KMS-11 (cell line): ENCODE measurements around the gene FOXP4.

ENCODE experiments used
- H2AFZ ChIP-seq: fragments of 200-600 bp; sonication (generic); 2 replicates; pipeline ENCODE4 v1.6.1; 2016; ENCODE audit warnings: antibody characterized with exemption, mixed run types, low read depth
- H3K27ac ChIP-seq: fragments of 200-600 bp; sonication (generic); 2 replicates; pipeline ENCODE4 v1.6.1; 2016; ENCODE audit warnings: mild to moderate bottlenecking, mixed run types
- H3K27me3 ChIP-seq: fragments of 200-600 bp; sonication (generic); 2 replicates; pipeline ENCODE4 v1.6.1; 2017; ENCODE audit warnings: mild to moderate bottlenecking, low read depth, mixed run types, moderate library complexity; ENCODE audit not compliant: insufficient read depth
- H3K36me3 ChIP-seq: fragments of 200-600 bp; sonication (generic); 2 replicates; pipeline ENCODE4 v1.6.1; 2017; ENCODE audit warnings: mild to moderate bottlenecking, mixed run types; ENCODE audit not compliant: insufficient read depth
- H3K4me1 ChIP-seq: fragments of 200-600 bp; sonication (generic); 2 replicates; pipeline ENCODE4 v1.6.1; 2016; ENCODE audit warnings: mild to moderate bottlenecking, low read depth, mixed run types; ENCODE audit not compliant: poor library complexity, severe bottlenecking
- H3K4me2 ChIP-seq: fragments of 200-600 bp; sonication (generic); 2 replicates; pipeline ENCODE4 v1.7.0; 2016; ENCODE audit warnings: mild to moderate bottlenecking, mixed run types
- H3K4me3 ChIP-seq: fragments of 200-600 bp; sonication (generic); IDR thresholded peaks from 2 replicates; pipeline ENCODE4 v1.6.1; 2017; ENCODE audit warnings: low read depth, low read length, mixed read lengths; ENCODE audit not compliant: insufficient read depth
- H3K79me2 ChIP-seq: fragments of 200-600 bp; sonication (generic); 2 replicates; pipeline ENCODE4 v1.6.1; 2016; ENCODE audit warnings: low read depth, mixed run types; ENCODE audit not compliant: insufficient read depth
- H3K9ac ChIP-seq: fragments of 200-600 bp; sonication (generic); 2 replicates; pipeline ENCODE4 v1.6.1; 2016; ENCODE audit warnings: mild to moderate bottlenecking, mixed run types
- H4K20me1 ChIP-seq: fragments of 200-600 bp; sonication (generic); 2 replicates; pipeline ENCODE4 v1.6.1; 2016; ENCODE audit warnings: mild to moderate bottlenecking, mixed run types; ENCODE audit not compliant: insufficient read depth
- TF ChIP-seq, protein P1 (sequence below): fragments of 200-600 bp; sonication (generic); conservative IDR thresholded peaks from 2 replicates; pipeline ENCODE4 v1.6.1; 2017; ENCODE audit warnings: low read depth, mild to moderate bottlenecking, antibody characterized with exemption, low read length, moderate library complexity, mixed read lengths

FOXP4 gene

DNA sequence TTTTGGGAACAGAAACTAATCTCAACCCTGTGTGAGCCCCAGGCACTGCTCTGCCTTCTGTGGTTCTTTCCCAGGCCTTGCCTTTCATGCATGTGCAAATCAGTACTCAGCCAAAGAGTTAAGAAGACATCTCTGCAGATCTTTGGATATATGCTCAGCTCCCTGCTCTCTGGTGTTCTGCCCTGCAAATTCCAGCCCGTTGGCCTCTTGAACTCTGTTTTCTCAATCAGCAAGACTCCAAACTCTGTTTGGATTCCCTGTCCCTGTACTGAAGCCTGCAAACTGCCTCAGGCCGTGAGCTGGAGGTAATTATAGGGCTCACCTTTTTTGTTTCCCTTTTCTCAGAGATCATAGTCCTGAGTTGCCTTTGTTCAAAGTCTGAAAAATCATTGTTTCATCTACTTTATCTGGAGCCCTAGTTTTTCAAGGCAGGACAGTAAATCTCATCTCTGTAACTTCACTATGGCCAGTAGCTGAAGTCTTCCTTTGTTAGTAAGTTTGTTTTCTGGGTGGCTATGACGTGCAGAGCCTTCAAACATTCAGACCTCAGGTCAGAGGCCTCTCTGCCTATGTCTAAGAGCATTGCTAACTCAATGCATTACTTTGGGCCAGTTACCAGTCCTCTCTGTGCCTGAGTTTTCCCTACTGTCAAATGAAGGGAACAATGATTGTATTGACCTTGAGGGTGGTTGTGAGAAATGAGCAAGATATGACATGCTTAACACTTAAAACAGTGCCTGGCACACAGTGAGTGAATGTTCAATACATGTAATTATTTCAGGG, 76.2 kb downstream of the FOXP4 start:
- Histone ChIP-seq H3K27me3 (no peaks in the 10 kb centered on the region), H3K9ac (no peak overlapping the region), H3K79me2 (no peaks in the 10 kb centered on the region), H4K20me1 (no peaks in the 10 kb centered on the region), H3K4me1 (no peaks in the 10 kb centered on the region), H3K4me3 (no peak overlapping the region), H3K27ac (no peak overlapping the region), H2AFZ (no peak overlapping the region), H3K4me2 (no peak overlapping the region), H3K36me3 (no peaks in the 10 kb centered on the region)
- TF ChIP-seq, protein P1, sequence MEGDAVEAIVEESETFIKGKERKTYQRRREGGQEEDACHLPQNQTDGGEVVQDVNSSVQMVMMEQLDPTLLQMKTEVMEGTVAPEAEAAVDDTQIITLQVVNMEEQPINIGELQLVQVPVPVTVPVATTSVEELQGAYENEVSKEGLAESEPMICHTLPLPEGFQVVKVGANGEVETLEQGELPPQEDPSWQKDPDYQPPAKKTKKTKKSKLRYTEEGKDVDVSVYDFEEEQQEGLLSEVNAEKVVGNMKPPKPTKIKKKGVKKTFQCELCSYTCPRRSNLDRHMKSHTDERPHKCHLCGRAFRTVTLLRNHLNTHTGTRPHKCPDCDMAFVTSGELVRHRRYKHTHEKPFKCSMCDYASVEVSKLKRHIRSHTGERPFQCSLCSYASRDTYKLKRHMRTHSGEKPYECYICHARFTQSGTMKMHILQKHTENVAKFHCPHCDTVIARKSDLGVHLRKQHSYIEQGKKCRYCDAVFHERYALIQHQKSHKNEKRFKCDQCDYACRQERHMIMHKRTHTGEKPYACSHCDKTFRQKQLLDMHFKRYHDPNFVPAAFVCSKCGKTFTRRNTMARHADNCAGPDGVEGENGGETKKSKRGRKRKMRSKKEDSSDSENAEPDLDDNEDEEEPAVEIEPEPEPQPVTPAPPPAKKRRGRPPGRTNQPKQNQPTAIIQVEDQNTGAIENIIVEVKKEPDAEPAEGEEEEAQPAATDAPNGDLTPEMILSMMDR: no peak

DNA sequence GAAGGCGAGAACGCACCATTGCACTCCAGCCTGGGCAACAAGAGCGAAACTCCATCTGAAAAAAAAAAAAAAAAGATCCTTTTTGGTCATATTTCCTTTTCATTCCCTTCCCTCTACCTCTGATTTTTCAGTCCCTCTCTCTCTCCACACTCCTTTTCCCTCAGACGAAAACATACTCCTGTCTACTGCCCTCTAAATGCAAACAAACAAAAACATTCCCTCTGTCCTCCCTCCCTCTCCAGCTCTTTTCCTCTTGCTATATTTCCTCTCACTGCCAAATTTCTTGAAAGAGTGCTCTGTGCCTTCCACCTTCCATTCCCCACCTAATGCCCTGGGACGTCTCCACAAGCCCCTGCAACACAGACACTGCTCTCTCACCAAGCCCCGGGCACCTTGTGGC, 77.1 kb downstream of the FOXP4 start:
- H3K9ac ChIP-seq: no peak overlapping the region
- H3K27me3 ChIP-seq: no peaks in the 10 kb centered on the region
- TF ChIP-seq, protein P1: no peak
- no peaks in the 10 kb centered on the region for H4K20me1 ChIP-seq
- H2AFZ ChIP-seq: no peak overlapping the region
- no peaks in the 10 kb centered on the region for H3K4me1 ChIP-seq
- H3K4me3 ChIP-seq: no peak overlapping the region
- H3K27ac ChIP-seq: no peak overlapping the region
- H3K36me3 ChIP-seq: no peaks in the 10 kb centered on the region
- no peaks in the 10 kb centered on the region for H3K79me2 ChIP-seq
- H3K4me2 ChIP-seq: no peak overlapping the region

DNA sequence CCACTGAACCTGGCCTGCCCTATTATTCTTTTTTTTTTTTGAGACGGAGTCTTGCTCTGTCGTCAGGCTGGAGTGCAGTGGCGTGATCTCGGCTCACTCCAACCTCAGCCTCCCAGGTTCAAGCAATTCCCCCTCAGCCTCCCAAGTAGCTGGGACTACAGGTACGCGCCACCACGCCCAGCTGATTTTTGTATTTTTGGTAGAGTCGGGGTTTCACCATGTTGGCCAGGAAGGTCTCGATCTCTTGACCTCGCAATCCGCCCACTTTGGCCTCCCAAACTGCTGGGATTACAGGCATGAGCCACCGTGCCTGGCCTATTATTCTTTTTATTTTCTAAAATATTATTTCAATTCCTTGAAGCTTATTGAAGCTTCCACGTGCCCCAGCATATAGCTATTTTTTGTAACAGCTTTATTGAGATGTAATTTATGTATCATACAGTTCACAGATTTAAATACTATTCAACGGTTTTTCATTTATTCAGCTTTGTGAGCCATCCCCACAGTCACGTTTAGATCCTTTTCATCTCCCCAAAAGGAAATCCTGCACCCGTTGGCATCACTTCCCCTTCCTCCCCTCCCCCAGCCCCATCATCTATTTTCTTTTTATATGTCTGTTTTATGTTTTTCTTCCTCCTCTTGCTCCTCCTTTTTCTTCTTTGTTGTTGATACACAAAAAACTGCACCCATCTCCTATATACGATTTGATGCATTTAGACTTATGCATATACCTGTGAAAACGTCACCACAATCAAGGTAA, 78.6 kb downstream of the FOXP4 start:
- H3K4me1 ChIP-seq: no peaks in the 10 kb centered on the region
- H3K9ac ChIP-seq: no peak overlapping the region
- H4K20me1 ChIP-seq: no peaks in the 10 kb centered on the region

DNA sequence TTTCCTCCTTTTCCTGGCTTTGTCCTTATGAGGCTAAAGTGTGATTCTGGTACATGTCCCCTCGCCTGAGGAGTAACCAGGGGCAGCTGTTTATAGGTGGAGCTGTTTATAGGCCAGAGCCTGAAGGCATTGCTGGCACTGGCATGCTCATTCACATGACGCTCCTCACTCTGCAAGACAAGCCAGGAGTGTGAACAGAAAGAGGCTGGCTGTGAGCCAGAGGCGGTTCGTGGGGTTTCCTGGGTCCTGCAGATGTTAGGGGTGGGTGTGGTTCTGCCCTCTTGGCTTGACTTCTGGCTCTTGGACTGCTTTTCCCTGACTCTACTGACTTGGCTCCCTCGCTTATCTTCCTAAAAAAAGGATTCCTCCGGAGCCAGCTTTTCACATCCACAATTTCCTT, 79.3 kb downstream of the FOXP4 start:
- H2AFZ ChIP-seq: no peak overlapping the region
- TF ChIP-seq, protein P1: no peak

More for the DNA sequence above, 78.6 kb downstream of the FOXP4 start:
- Histone ChIP-seq H3K27me3 (no peaks in the 10 kb centered on the region), H3K4me3 (no peak overlapping the region), H3K4me2 (no peak overlapping the region), H3K36me3 (no peaks in the 10 kb centered on the region), H3K27ac (no peak overlapping the region), H3K79me2 (no peaks in the 10 kb centered on the region), H2AFZ (no peak overlapping the region)
- TF ChIP-seq, protein P1: no peak

More for the DNA sequence above, 79.3 kb downstream of the FOXP4 start:
- no peaks in the 10 kb centered on the region for H3K36me3 ChIP-seq
- no peaks in the 10 kb centered on the region for H3K27me3 ChIP-seq
- H3K4me3 ChIP-seq: no peak overlapping the region
- no peak overlapping the region for H3K9ac ChIP-seq
- no peaks in the 10 kb centered on the region for H3K79me2 ChIP-seq
- H3K27ac ChIP-seq: no peak overlapping the region
- H4K20me1 ChIP-seq: no peaks in the 10 kb centered on the region
- no peak overlapping the region for H3K4me2 ChIP-seq
- no peaks in the 10 kb centered on the region for H3K4me1 ChIP-seq
